HepG2 (cell line): ENCODE results near the gene CDH12. TPM values are rescaled to one million over a fixed set of nuclear protein-coding genes. Genes with fewer than 3 reads are reported as not detected.

ENCODE experiments used
- ATAC-seq: fragments of 200-7000 bp; cut with Tn5 transposase; 3 replicates; pipeline ENCODE4 v1.9.1; 2020; ENCODE audit warnings: mild to moderate bottlenecking, moderate library complexity
- BruUV-seq: library from RNA; stranded (reverse); fragments of 400-500 nt; replicated peaks from 2 replicates; lab custom pipeline; 2021; lab: Mats Ljungman, UMichigan
- CTCF ChIA-PET: fragments of 300-600 bp; formaldehyde crosslinking; extraction: SDS; loops from one replicate; lab custom pipeline; 2021; ENCODE audit warnings: low total read pairs, inconsistent platforms, low intra/inter-chr PET ratio; lab: Yijun Ruan, JAX
- POLR2A ChIA-PET: fragments of 350-600 bp; sonication (Branson Sonifier 250); formaldehyde crosslinking; loops from one replicate; lab custom pipeline; 2020; ENCODE audit warnings: antibody characterized with exemption, inconsistent platforms; lab: Yijun Ruan, JAX
- DNase-seq: peaks from one replicate; pipeline ENCODE4 v3.0.0-alpha.2; 2015; ENCODE audit warnings: low spot score
- FAIRE-seq: peaks from 3 replicates; lab custom pipeline; 2011; peaks lifted over from hg19 to GRCh38; lab: Jason Lieb, UNC
- H2AFZ ChIP-seq: one replicate; pipeline ENCODE4 v1.6.1; 2011; ENCODE audit warnings: low read length, inconsistent platforms
- H3K27ac ChIP-seq: fragments of 300-600 bp; 3 replicates; pipeline ENCODE4 v1.8.0; 2011; ENCODE audit warnings: mixed run types, mild to moderate bottlenecking, mixed read lengths, low read length, inconsistent platforms; ENCODE audit not compliant: insufficient read depth; ENCODE audit errors: extremely low read length
- H3K27me3 ChIP-seq, 2 experiments: fragments of 200-600 bp in 1 of 2; 2 replicates in 1 of 2; 3 replicates in 1 of 2; pipeline versions ENCODE4 v1.6.0 to v1.8.0; 2011; ENCODE audit warnings: low read length in 2 of 2, mild to moderate bottlenecking in 2 of 2, moderate library complexity in 2 of 2, inconsistent platforms in 1 of 2; ENCODE audit not compliant: insufficient read depth in 2 of 2, control insufficient read depth in 1 of 2
- H3K36me3 ChIP-seq, 2 experiments: fragments of 200-600 bp in 1 of 2; replicated peaks in 1 of 2; 2 replicates in 1 of 2; 3 replicates in 1 of 2; pipeline versions ENCODE4 v1.5.1 to v1.8.0; 2011; ENCODE audit warnings: low read length in 2 of 2, inconsistent platforms in 1 of 2; ENCODE audit not compliant: insufficient read depth in 2 of 2, control insufficient read depth in 1 of 2
- H3K4me1 ChIP-seq: 2 replicates; pipeline ENCODE4 v1.5.1; 2012; ENCODE audit warnings: low read length, inconsistent platforms; ENCODE audit not compliant: insufficient read depth
- H3K4me2 ChIP-seq: 2 replicates; pipeline ENCODE4 v1.6.0; 2011; ENCODE audit warnings: low read depth, low read length, inconsistent platforms
- H3K4me3 ChIP-seq, 3 experiments: fragments of 200-600 bp in 1 of 3; sonication (generic), shearing (Covaris generic) in 1 of 3; replicated peaks in 1 of 3; 2 replicates each; pipeline ENCODE4 v1.5.1; 2011 to 2016; ENCODE audit warnings: low read length in 3 of 3, inconsistent platforms in 2 of 3, low read depth in 2 of 3, mild to moderate bottlenecking in 2 of 3, control low read depth in 1 of 3, mixed read lengths in 1 of 3; ENCODE audit not compliant: insufficient read depth in 1 of 3
- H3K79me2 ChIP-seq: one replicate; pipeline ENCODE4 v1.6.1; 2011; ENCODE audit warnings: low read length, inconsistent platforms; ENCODE audit not compliant: insufficient read depth
- H3K9ac ChIP-seq: 2 replicates; pipeline ENCODE4 v1.6.0; 2011; ENCODE audit warnings: mild to moderate bottlenecking, low read depth, low read length, inconsistent platforms; ENCODE audit not compliant: insufficient read depth
- H3K9me3 ChIP-seq: 2 replicates; pipeline ENCODE4 v1.5.1; 2012; ENCODE audit warnings: mild to moderate bottlenecking, low read length
- H4K20me1 ChIP-seq: 2 replicates; pipeline ENCODE4 v1.6.0; 2011; ENCODE audit warnings: inconsistent platforms, mild to moderate bottlenecking, low read length, moderate library complexity; ENCODE audit not compliant: insufficient read depth
- ARID5B ChIP-seq: IDR thresholded peaks from 2 replicates; pipeline ENCODE4 v1.4.0; 2020; ENCODE audit warnings: mild to moderate bottlenecking, missing genetic modification reagents
- ATF5 ChIP-seq: sonication (generic); formaldehyde crosslinking; IDR thresholded peaks from 2 replicates; pipeline ENCODE4 v1.4.0; 2020; ENCODE audit warnings: mild to moderate bottlenecking, low read depth, missing genetic modification reagents
- KLF11 ChIP-seq: IDR thresholded peaks from 2 replicates; pipeline ENCODE4 v1.6.1; 2016; ENCODE audit warnings: missing compliant biosample characterization
- SOX6 ChIP-seq, 2 experiments: fragments of 450-650 bp in 1 of 2; sonication (generic) in 1 of 2; formaldehyde crosslinking in 1 of 2; IDR thresholded peaks; 2 replicates each; pipeline versions ENCODE4 v1.4.0 to v1.6.1; 2017 to 2020; ENCODE audit warnings: antibody characterized with exemption in 1 of 2, mild to moderate bottlenecking in 1 of 2, missing genetic modification reagents in 1 of 2
- SRF ChIP-seq: IDR thresholded peaks from 2 replicates; pipeline ENCODE4 v1.6.1; 2011; ENCODE audit warnings: mild to moderate bottlenecking, low read depth, low read length, moderate library complexity
- SSRP1 ChIP-seq: IDR thresholded peaks from 2 replicates; pipeline ENCODE4 v1.6.1; 2016; ENCODE audit warnings: control low read depth
- TBX2 ChIP-seq: sonication (generic); formaldehyde crosslinking; IDR thresholded peaks from 2 replicates; pipeline ENCODE4 v1.5.0; 2020; ENCODE audit warnings: missing genetic modification reagents, mild to moderate bottlenecking, borderline replicate concordance
- ZFP90 ChIP-seq: sonication (generic); formaldehyde crosslinking; IDR thresholded peaks from 2 replicates; pipeline ENCODE4 v1.8.0; 2022; ENCODE audit warnings: missing genetic modification reagents, mild to moderate bottlenecking, inconsistent platforms, borderline replicate concordance
- ZNF253 ChIP-seq: sonication (generic); formaldehyde crosslinking; IDR thresholded peaks from 2 replicates; pipeline ENCODE4 v1.8.0; 2022; ENCODE audit warnings: mild to moderate bottlenecking, missing genetic modification reagents, borderline replicate concordance
- ZNF772 ChIP-seq: sonication (generic); formaldehyde crosslinking; IDR thresholded peaks from 2 replicates; pipeline ENCODE4 v1.5.0; 2020; ENCODE audit warnings: mild to moderate bottlenecking, missing genetic modification reagents
- WGBS: methylation state at CpG from one replicate; pipeline ENCODE4 v1.1.6; 2017; ENCODE audit warnings: low lambda C conversion rate; 5-methylcytosine and 5-hydroxymethylcytosine counted together
- in situ Hi-C: cut with HindIII; loops from 2 replicates; pipeline ENCODE4 v1.10.0; 2017; ENCODE audit warnings: low pct_unique_long_range_greater_than_20kb; ENCODE audit not compliant: extremely low pct_ligation_motif_present
- intact Hi-C: fragments of 100-400 bp; cut with micrococcal nuclease; formaldehyde crosslinking; loops from one replicate; pipeline ENCODE4 v1.10.0; 2022; ENCODE audit not compliant: unreplicated experiment
- polyA plus RNA-seq, 8 experiments: library from polyadenylated mRNA; depleted of rRNA in 3 of 8; stranded (reverse) in 7 of 8; unstranded in 1 of 8; fragments of >200 nt; fragmentation: Illumina TruSeq in 4 of 8; extraction: Trizol in 4 of 8; gene quantifications; 2 replicates each; pipeline versions ENCODE4 v1.2.1 to v1.2.3, GENCODE V29; 2011 to 2016; ENCODE audit warnings: low read depth in 4 of 8, missing spikeins in 1 of 8, mixed read lengths in 1 of 8; ENCODE audit not compliant: insufficient read depth in 1 of 8
- total RNA-seq, 5 experiments: library from RNA; depleted of rRNA; stranded (reverse); fragments of >200 nt; fragmentation: Illumina TruSeq; extraction: Trizol; gene quantifications; 2 replicates each; pipeline ENCODE4 v1.2.3, GENCODE V29; 2016; ENCODE audit warnings: low read depth in 1 of 5

CDH12 gene
- total and polyA plus RNA-seq, 2 of the 13 experiments (the other 11 are each of a cell fraction or from before 2014, with no cell fraction given), result not detected

GRCh38 chr5:22431840-22432239, 421.3 kb downstream of the CDH12 start (continued):
- TF ChIP-seq ATF5 (CRISPR knock-in tag) (no peak), ZNF253 (CRISPR knock-in tag) (no peak), TBX2 (CRISPR knock-in tag) (no peak), SRF (no peak)

DNA sequence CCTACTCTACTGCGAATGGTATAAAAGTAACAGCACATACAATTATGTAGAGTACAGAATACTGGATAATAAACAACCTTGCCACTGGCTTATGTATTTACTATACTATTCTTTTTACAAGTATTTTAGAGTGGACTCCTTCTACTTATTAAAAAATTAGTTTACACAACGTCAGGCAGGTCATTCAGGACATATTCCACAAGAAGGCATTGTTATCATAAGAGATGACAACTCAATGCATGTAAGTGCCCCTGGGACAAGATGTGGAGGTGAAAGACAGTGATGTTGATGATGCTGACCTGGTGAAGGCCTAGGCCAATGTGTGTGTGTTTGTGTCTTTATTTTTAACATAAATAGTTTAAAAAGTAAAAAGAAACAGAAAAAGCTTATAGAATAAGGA, 421.7 kb downstream of the CDH12 start:
- no peak for ATAC-seq
- Histone ChIP-seq H3K36me3 (no peaks in the 10 kb centered on the region), H3K9me3 (no peaks in the 10 kb centered on the region), H3K79me2 (no peaks in the 10 kb centered on the region), H3K4me1 (no peaks in the 10 kb centered on the region), H3K9ac (no peak overlapping the region), H3K27ac (no peak overlapping the region), H2AFZ (no peak overlapping the region), H4K20me1 (no peaks in the 10 kb centered on the region), H3K27me3 (no peaks in the 10 kb centered on the region), H3K4me2 (no peak overlapping the region), H3K4me3 (no peak overlapping the region)
- intact Hi-C loops, result no loop called here
- BruUV-seq, result no TSS peak
- no peak for FAIRE-seq
- TF ChIP-seq ZNF772 (CRISPR knock-in tag) (no peak), ARID5B (CRISPR knock-in tag) (no peak), SSRP1 (no peak), KLF11 (no peak), SOX6 (IDR thresholded peaks at IDR 0.05) (no peak), SOX6 (CRISPR knock-in tag; IDR thresholded peaks at IDR 0.05) (no peak), ZFP90 (no peak)
- CTCF ChIA-PET, result no interaction called here
- in situ Hi-C loops, result no loop called here
- WGBS, result 0% methylated on average over 2 of the region's 2 CpGs
- POLR2A ChIA-PET, result no interaction called here
- DNase-seq, result no peak
